Adipocyte (in vitro differentiated cells): ENCODE data around the gene ATRAID.
"Not testable (repeated sequence)": the region's sequence is repeated elsewhere in the genome, so short reads cannot be mapped to it uniquely, and the experiment has no call there.

ENCODE experiments used
- DNase-seq: peaks from one replicate; pipeline ENCODE4 v3.0.0-alpha.2; 2015; ENCODE audit warnings: low read depth
- H3K27me3 ChIP-seq: replicated peaks from 2 replicates; pipeline ENCODE4 v1.7.0; 2013; ENCODE audit warnings: mild to moderate bottlenecking, low read length, moderate library complexity; ENCODE audit not compliant: control insufficient read depth, insufficient read depth
- H3K36me3 ChIP-seq: 2 replicates; pipeline ENCODE4 v1.7.0; 2013; ENCODE audit warnings: low read length, mild to moderate bottlenecking, moderate library complexity; ENCODE audit not compliant: control insufficient read depth, insufficient read depth, severe bottlenecking
- H3K4me1 ChIP-seq: 2 replicates; pipeline ENCODE4 v1.7.0; 2013; ENCODE audit warnings: mild to moderate bottlenecking, low read length, moderate library complexity; ENCODE audit not compliant: control insufficient read depth, insufficient read depth
- H3K4me3 ChIP-seq: 2 replicates; pipeline ENCODE4 v1.7.0; 2013; ENCODE audit warnings: mild to moderate bottlenecking, low read length, moderate library complexity
- H3K9ac ChIP-seq: 2 replicates; pipeline ENCODE4 v1.7.0; 2013; ENCODE audit warnings: mild to moderate bottlenecking, low read length, moderate library complexity
- H3K9me3 ChIP-seq: 2 replicates; pipeline ENCODE4 v1.7.0; 2013; ENCODE audit warnings: mild to moderate bottlenecking, low read length, moderate library complexity; ENCODE audit not compliant: control insufficient read depth

ATRAID gene

GRCh38 chr2:27211943-27212625 lies at the start of gene ATRAID, which contains the start of gene SLC5A6:
Gene ATRAID (plus strand): TSS chr2:27212041. CDS start chr2:27212369, 328 bp downstream.
Gene SLC5A6 (minus strand): TSS chr2:27212268. CDS start chr2:27207650, 4,618 bp downstream.
- peaks cover 46% of the 10 kb centered on the region for H3K4me1 ChIP-seq
- peaks cover 38% of the 10 kb centered on the region for H3K36me3 ChIP-seq
- no peaks in the 10 kb centered on the region for H3K27me3 ChIP-seq
- H3K9ac ChIP-seq, result peak within 1 kb of the TSS; percentile 99
- DNase-seq, result peak; percentile 96
- peak within 1 kb of the TSS; percentile 95 for H3K4me3 ChIP-seq
- H3K9me3 ChIP-seq, result no peaks in the 10 kb centered on the region

- H3K36me3 ChIP-seq, result no peaks in the 10 kb centered on the region
- H3K4me1 ChIP-seq, result no peaks in the 10 kb centered on the region
- no peaks in the 10 kb centered on the region for H3K9me3 ChIP-seq
- H3K4me3 ChIP-seq, result peak overlapping the region; percentile 4
- peak; percentile 25 for DNase-seq
- H3K27me3 ChIP-seq, result peaks cover 4% of the 10 kb centered on the region
- H3K9ac ChIP-seq, result no peak overlapping the region
These were observed 49.4 kb upstream of the ATRAID start for GRCh38 chr2:27162151-27163121.

GRCh38 chr2:27164960-27165763 lies 46.7 kb upstream of the ATRAID start:
- Histone ChIP-seq H3K4me1 (peaks cover 3% of the 10 kb centered on the region), H3K9ac (no peak overlapping the region), H3K36me3 (no peaks in the 10 kb centered on the region), H3K9me3 (no peaks in the 10 kb centered on the region), H3K27me3 (no peaks in the 10 kb centered on the region), H3K4me3 (no peak overlapping the region)
- no peak for DNase-seq

- Histone ChIP-seq H3K9me3 (no peaks in the 10 kb centered on the region), H3K4me1 (peaks cover 36% of the 10 kb centered on the region), H3K36me3 (no peaks in the 10 kb centered on the region), H3K27me3 (no peaks in the 10 kb centered on the region), H3K9ac (peak overlapping the region; percentile 70), H3K4me3 (no peak overlapping the region)
- no peak for DNase-seq
These were observed 41.1 kb upstream of the ATRAID start for GRCh38 chr2:27170581-27171337.

- Histone ChIP-seq H3K9me3 (no peaks in the 10 kb centered on the region), H3K4me1 (peaks cover 40% of the 10 kb centered on the region), H3K9ac (no peak overlapping the region), H3K36me3 (no peaks in the 10 kb centered on the region), H3K27me3 (no peaks in the 10 kb centered on the region), H3K4me3 (no peak overlapping the region)
- DNase-seq, result no peak
These were observed 40.4 kb upstream of the ATRAID start for GRCh38 chr2:27171351-27171848.

- Histone ChIP-seq H3K36me3 (no peaks in the 10 kb centered on the region), H3K27me3 (no peaks in the 10 kb centered on the region), H3K9me3 (no peaks in the 10 kb centered on the region), H3K4me1 (peaks cover 53% of the 10 kb centered on the region), H3K4me3 (no peak overlapping the region), H3K9ac (peak overlapping the region; percentile 77)
- DNase-seq, result no peak
These were observed 37.2 kb upstream of the ATRAID start for GRCh38 chr2:27174638-27175037.

GRCh38 chr2:27175330-27175729 lies 36.5 kb upstream of the ATRAID start:
- Histone ChIP-seq H3K36me3 (no peaks in the 10 kb centered on the region), H3K27me3 (no peaks in the 10 kb centered on the region), H3K4me3 (no peak overlapping the region), H3K9ac (peak overlapping the region; percentile 77), H3K4me1 (peaks cover 56% of the 10 kb centered on the region), H3K9me3 (no peaks in the 10 kb centered on the region)
- no peak for DNase-seq

GRCh38 chr2:27175781-27176180 lies 36.1 kb upstream of the ATRAID start:
- H3K4me3 ChIP-seq, DNase-seq, H3K27me3 ChIP-seq, H3K9me3 ChIP-seq, H3K36me3 ChIP-seq: not testable (repeated sequence)
- Histone ChIP-seq H3K9ac (peak overlapping the region; percentile 27), H3K4me1 (peaks cover 56% of the 10 kb centered on the region)

GRCh38 chr2:27177441-27178351 lies 34.1 kb upstream of the ATRAID start:
- Histone ChIP-seq H3K9me3 (no peaks in the 10 kb centered on the region), H3K4me3 (no peak overlapping the region), H3K9ac (no peak overlapping the region), H3K4me1 (peaks cover 69% of the 10 kb centered on the region), H3K27me3 (no peaks in the 10 kb centered on the region), H3K36me3 (no peaks in the 10 kb centered on the region)
- DNase-seq, result no peak
